ENCODE results near the gene DUSP3. TPM values are rescaled to one million over a fixed set of nuclear protein-coding genes. Genes with fewer than 3 reads are reported as not detected.

Gene DUSP3
- 10 to 100 TPM; 62.4 to 78.9 TPM for total RNA-seq

- Histone ChIP-seq H3K36me3 (no peaks in the 10 kb centered on the region), H3K27me3 (replicated peaks; ENCODE audit: insufficient read depth) (no peaks in the 10 kb centered on the region), H3K27ac (peak within 1 kb of the TSS; percentile 100), H3K4me1 (replicated peaks) (peaks cover 6% of the 10 kb centered on the region), H3K4me3 (peak within 1 kb of the TSS; percentile 98 to 100), H3K9me3 (no peaks in the 10 kb centered on the region)
- WGBS, result under 1% methylated on average over 76 of the region's 100 CpGs
- DNase-seq (ENCODE audit: low spot score), result peak; percentile 94
- intact Hi-C loops (cut with DNase I), result loop anchor here (5.0 to 10.0 kb wide), 3 partner anchors 54 to 374 kb away; partner anchors contain the start of genes CD300LG and MPP3
- TF ChIP-seq POLR2AphosphoS5 (IDR thresholded peaks at IDR 0.05), result peak; percentile 91
- TF ChIP-seq POLR2A (IDR thresholded peaks at IDR 0.05), result peak; percentile 91
- peak in 1 of 4 experiments; percentile 10 for TF ChIP-seq CTCF (IDR thresholded peaks at IDR 0.05)
Measured at GRCh38 chr17:43778337-43779144, at the start of gene DUSP3. TSS of gene DUSP3 (minus strand) at chr17:43778977. CDS start at chr17:43778924, 53 bp downstream.

GRCh38 chr17:43827596-43827995 lies 48.8 kb upstream of the DUSP3 start:
- H3K36me3 ChIP-seq, result no peaks in the 10 kb centered on the region
- 92% methylated on average over 9 of the region's 9 CpGs for WGBS

GRCh38 chr17:43826206-43826605 lies 47.4 kb upstream of the DUSP3 start:
- Histone ChIP-seq H3K36me3 (no peaks in the 10 kb centered on the region), H3K27ac (no peak overlapping the region), H3K9me3 (no peaks in the 10 kb centered on the region), H3K4me3 (no peak overlapping the region), H3K27me3 (replicated peaks; ENCODE audit: insufficient read depth) (no peaks in the 10 kb centered on the region), H3K4me1 (replicated peaks) (no peaks in the 10 kb centered on the region)
- WGBS, result 90% methylated on average over 7 of the region's 7 CpGs
- no peak for DNase-seq (ENCODE audit: low spot score)
- TF ChIP-seq POLR2AphosphoS5 (IDR thresholded peaks at IDR 0.05), result no peak
- no peak for TF ChIP-seq POLR2A (IDR thresholded peaks at IDR 0.05)
- no peak for TF ChIP-seq CTCF (IDR thresholded peaks at IDR 0.05)
- intact Hi-C loops (cut with DNase I), result no loop called here

More at GRCh38 chr17:43827596-43827995, 48.8 kb upstream of the DUSP3 start:
- no peak for DNase-seq (ENCODE audit: low spot score)
- intact Hi-C loops (cut with DNase I), result no loop called here
- H3K9me3 ChIP-seq, result no peaks in the 10 kb centered on the region
- H3K27ac ChIP-seq, result no peak overlapping the region
- H3K4me1 ChIP-seq (replicated peaks), result no peaks in the 10 kb centered on the region
- no peaks in the 10 kb centered on the region for H3K27me3 ChIP-seq (replicated peaks; ENCODE audit: insufficient read depth)
- H3K4me3 ChIP-seq, result no peak overlapping the region
- no peak for TF ChIP-seq POLR2A (IDR thresholded peaks at IDR 0.05)
- no peak for TF ChIP-seq POLR2AphosphoS5 (IDR thresholded peaks at IDR 0.05)
- TF ChIP-seq CTCF (IDR thresholded peaks at IDR 0.05), result no peak

- intact Hi-C loops (cut with DNase I), result no loop called here
- TF ChIP-seq POLR2A (IDR thresholded peaks at IDR 0.05) (no peak), POLR2AphosphoS5 (IDR thresholded peaks at IDR 0.05) (no peak), CTCF (IDR thresholded peaks at IDR 0.05) (no peak)
- no peaks in the 10 kb centered on the region for H3K36me3 ChIP-seq
- no peak overlapping the region for H3K27ac ChIP-seq
- no peaks in the 10 kb centered on the region for H3K27me3 ChIP-seq (replicated peaks; ENCODE audit: insufficient read depth)
- WGBS, result 84% methylated on average over 12 of the region's 12 CpGs
- H3K4me1 ChIP-seq (replicated peaks), result no peaks in the 10 kb centered on the region
- H3K9me3 ChIP-seq, result no peaks in the 10 kb centered on the region
- no peak for DNase-seq (ENCODE audit: low spot score)
- no peak overlapping the region for H3K4me3 ChIP-seq
Measured at GRCh38 chr17:43825567-43825966, 46.8 kb upstream of the DUSP3 start.
